GM12865 (cell line): ENCODE results near the gene OR51B5.

Experiments used
- DNase-seq: peaks from one replicate; pipeline ENCODE4 v3.0.0; 2010; ENCODE audit warnings: low read depth
- H3K4me3 ChIP-seq: 2 replicates; pipeline ENCODE4 v1.5.1; 2011; ENCODE audit warnings: mild to moderate bottlenecking, low read depth, low read length, control low read depth
- CTCF ChIP-seq: IDR thresholded peaks from 2 replicates; pipeline ENCODE4 v1.5.1; 2011; ENCODE audit warnings: low read length, control low read depth, low read depth, inconsistent platforms; ENCODE audit not compliant: insufficient read depth; ENCODE audit errors: missing control alignments

OR51B5 gene

GRCh38 chr11:5343474-5344335, at the start of gene OR51B5:
TSS of gene OR51B5 (minus strand) at chr11:5343524. CDS start at chr11:5343524, 0 bp downstream.
- TF ChIP-seq CTCF: no peak
- no peak within 1 kb of the TSS for H3K4me3 ChIP-seq
- DNase-seq: no peak

- no peak overlapping the region for H3K4me3 ChIP-seq
- no peak for TF ChIP-seq CTCF
- DNase-seq: no peak
These were observed 46.9 kb upstream of the OR51B5 start for GRCh38 chr11:5390210-5390609.

GRCh38 chr11:5384335-5384734, 41.0 kb upstream of the OR51B5 start:
- DNase-seq: no peak
- TF ChIP-seq CTCF: no peak
- no peak overlapping the region for H3K4me3 ChIP-seq

- DNase-seq: no peak
- no peak for TF ChIP-seq CTCF
- no peak within 1 kb of the TSS for H3K4me3 ChIP-seq
These were observed 40.3 kb upstream of the OR51B5 start, which contains the start of gene OR51M1 for GRCh38 chr11:5383576-5383975. TSS of gene OR51M1 (plus strand) at chr11:5383812. CDS start at chr11:5389399, 5,587 bp downstream.

GRCh38 chr11:5380740-5381342, 37.5 kb upstream of the OR51B5 start:
- H3K4me3 ChIP-seq: no peak overlapping the region
- TF ChIP-seq CTCF: peak; percentile 84
- DNase-seq: peak; percentile 66

- H3K4me3 ChIP-seq: no peak overlapping the region
- peak; percentile 12 for DNase-seq
- peak; percentile 28 for TF ChIP-seq CTCF
These were observed 26.5 kb upstream of the OR51B5 start for GRCh38 chr11:5369789-5370188.
